GM18498 (cell line): ENCODE results near the gene COMP.

Experiments used
- ATAC-seq: cut with Tn5 transposase; IDR thresholded peaks from one replicate; pipeline ENCODE4 v1.9.1; 2021; ENCODE audit warnings: mild to moderate bottlenecking, moderate library complexity; ENCODE audit not compliant: unreplicated experiment

Gene COMP

DNA sequence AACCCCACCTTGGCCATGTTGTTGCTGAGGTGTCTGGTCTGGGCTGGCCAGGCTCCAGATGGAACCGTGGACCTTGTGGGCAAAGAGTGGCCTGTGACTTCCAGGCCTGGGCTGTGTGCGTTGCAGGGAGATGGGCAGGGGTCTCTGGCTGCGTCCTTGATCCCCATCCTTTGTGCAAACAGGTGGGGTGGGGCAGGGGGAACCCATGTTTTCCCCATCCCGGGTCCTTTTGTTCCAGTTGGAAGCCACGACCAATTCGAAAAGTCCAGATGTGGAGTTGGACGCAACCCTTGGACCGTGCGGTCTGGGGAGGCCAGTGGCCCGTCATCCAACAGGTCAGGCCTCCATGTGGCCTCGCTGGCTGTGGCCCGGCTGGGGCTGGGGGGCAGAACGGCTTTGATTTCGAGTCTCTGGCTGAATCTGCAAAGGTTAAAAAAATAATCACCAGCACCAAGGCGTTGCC, 13.1 kb upstream of the COMP start:
- ATAC-seq: no peak

DNA sequence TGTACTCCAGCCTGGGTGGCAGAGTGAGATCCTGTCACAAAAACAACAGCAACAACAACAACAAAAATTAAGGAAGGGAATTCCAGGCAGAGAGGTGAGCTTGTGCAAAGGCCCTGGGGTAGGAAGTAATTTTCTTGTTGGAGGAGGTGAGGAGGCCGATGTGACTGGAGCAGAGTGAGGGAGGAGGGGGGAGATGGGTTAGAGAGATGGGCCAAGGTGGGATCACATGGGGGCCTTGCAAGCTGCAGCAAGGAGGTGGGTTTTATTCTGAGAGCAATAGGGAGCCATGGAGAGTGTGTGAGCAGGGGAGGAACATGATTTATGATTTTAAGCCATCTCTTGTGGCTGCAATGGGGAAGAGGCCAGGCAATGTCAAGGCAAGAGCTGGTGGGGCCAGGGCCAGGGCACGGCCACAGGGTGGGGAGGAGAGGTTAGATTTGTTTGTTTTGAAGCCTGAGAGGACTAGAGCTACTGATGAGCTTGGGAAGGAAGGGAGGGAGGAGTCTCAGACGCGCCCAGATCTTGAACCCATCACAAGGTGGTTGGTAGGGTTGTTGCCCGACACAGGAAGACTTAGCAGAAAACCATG, 12.5 kb upstream of the COMP start:
- ATAC-seq: no peak

DNA sequence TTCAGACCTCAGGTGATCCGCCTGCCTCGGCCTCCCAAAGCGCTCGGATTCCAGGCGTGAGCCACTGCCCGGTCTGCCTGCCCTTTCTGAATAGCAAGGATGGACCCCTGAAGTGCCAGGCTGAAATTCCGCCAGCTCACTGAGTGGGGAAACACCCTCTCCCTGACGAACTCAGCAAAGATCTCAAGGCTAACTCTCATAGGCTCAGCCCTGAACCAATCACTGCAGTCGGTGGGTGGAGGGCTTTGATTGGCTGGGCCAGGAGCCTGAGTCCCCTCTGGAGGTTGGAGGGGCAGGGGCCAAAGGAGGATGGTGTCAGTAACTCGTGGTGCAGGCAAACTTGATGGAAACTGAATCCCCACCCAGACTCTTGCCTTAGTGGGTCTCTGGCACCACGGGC, 11.2 kb upstream of the COMP start:
- no peak for ATAC-seq

DNA sequence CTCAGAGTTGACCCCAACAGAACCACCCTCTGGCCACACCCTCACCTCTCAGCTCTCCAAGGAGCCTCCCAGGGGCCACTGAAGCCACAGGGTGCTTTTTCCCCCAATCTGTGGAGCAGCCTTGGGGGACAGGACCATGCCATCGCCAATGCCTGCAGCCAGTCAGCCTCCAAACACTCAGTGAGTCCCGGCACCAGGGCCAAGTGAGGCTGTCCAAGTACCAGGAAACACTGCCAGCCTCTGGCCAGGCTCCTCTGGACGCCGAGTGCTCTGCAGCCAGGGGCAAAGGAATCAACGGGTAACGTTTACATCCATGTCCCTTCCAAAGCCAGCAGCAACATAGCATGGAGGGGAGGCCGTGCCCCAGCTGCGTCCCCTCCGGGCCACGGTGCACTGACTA, 9.5 kb upstream of the COMP start:
- no peak for ATAC-seq

DNA sequence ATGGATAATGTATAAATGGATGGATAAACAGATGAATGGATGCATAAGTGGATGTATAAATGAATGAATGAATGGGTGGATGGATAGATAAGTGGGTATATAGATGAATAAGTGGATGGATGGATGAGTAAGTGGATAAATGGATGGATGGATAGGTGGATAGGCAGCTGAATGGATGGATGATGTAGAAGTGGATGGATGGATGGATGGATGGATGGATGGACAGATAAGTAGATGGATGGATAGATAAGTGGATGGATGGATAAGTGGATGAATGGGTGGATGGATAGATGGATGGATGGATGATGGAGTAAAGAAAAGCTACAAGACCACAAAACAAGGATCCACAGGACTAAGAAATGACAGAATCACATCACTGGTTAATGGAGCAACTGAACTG, 9.0 kb upstream of the COMP start:
- no peak for ATAC-seq

DNA sequence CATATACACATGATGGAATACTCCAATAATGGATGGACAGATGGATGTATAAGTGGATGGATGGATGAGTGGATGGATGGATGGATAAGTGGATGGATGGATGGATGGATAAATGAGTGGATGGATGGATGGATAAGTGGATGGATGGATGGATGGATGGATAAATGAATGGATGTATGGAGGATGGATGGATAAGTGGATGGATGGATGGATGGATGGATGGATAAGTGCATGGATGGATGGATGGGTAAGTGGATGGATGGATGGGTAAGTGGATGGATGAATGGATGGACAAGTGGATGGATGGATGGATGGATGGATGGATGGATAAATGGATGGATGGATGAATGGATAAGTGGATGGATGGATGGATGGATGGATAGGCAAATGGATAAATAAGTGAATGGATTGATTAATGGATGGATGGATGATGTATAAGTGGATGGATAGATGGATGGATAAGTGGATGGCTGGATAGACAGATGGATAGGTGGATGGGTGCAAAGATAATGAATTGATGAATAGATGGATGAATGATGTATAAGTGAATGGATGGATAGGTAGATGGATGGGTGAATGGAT, 8.4 kb upstream of the COMP start:
- ATAC-seq: no peak

DNA sequence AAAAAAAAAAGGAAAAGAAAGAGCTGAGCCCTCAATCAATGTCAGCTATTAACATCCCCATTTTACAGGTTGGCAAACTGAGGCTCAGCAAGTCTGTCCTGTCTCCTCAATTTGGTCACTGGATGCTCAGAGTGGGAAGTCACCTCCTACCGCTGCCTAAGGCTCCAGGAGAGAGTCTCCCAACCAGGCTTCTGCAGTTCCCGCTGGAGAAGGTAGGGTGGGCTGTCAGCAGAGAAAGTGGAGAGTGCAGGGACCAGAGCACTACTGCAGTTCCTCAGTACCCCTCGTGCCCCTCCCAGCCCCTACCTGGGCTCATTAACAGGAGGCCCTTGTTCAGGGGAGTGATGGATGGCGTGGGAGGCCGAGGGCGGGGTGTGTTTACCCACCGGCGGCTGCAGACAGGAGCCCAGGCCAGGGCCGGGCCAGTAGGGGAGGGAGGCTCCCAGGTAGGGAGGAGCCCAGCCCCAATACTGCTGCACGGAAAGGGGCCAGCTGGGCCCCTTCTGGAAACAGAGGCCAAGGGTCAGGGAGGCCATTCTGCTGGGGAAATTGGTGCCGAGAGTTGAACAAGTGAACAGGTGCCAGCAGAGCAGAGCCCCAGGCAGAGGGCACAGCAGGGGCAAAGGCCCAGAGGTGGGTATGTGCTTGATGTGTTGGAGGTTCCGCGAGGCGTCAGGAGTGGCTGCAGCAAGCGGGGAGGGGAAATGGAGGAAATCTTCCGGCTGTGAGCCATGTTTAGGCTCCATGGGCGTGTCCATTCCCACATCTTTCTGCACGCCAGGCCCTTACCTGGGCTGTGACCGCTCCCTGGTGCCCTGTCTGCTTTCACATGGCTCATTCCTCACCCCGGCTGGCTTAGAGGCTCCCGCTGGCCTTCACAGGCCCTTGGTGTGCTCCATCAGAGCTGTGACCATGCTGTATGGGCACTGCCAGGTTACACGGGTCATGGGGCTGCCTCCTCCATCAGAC, 7.6 kb upstream of the COMP start:
- no peak for ATAC-seq

DNA sequence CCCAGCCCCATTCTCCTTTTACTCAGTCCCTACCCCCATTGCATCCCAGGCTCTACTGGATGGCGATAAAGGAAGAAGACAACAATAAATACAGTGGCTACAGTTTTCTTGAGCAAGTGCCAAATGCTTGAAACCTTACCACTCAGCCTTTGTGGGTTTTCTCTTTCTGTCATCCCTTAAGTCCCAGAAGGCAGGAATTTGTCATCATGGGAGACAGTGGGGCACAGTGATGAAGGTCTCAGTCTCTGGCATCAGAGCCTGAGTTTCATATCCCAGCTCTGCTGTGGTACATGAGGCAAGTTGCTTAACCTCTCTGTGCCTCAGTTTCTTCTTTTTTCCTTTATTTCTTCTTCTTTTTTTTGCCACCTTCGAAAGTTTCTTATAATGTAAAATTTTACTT, 5.1 kb upstream of the COMP start:
- no peak for ATAC-seq

DNA sequence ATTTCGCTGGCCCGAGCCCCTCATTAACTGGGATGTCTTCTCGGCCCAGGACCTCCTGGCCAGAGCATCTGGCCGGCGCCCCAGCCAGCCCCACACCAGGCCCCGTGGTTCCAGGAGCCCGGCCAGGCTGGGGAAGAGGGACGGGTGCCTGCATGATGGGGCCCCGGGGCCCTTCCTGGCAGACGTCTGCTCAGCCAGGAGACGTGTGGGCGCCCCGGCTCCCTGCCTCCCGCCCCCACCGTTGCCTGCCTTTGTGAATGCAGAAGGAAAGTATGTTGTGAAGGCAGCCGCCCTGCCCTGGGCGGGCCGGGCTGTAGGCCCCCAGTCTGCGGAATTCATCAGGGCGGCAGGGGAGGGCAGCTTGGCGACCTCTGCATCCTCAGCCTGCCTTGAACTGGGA, 4.4 kb upstream of the COMP start:
- ATAC-seq: no peak

DNA sequence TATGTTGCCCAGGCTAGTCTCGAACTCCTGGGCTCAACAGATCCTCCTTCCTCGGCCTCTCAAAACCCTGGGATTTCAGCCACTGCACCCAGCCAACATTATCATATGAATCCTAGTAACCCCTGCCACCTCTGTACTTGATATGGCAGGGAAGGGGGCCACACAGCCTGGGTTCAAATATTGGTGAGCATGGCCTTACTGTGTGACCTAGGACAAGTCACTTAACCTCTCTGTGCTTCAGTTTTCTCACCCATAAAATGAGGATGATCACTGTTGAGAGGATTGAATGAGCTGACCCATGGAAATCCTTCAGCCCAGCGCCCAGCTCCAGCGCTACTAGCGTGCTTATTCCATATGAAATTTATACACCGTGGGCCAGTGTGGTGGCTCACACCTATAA, 3.6 kb upstream of the COMP start:
- no peak for ATAC-seq

DNA sequence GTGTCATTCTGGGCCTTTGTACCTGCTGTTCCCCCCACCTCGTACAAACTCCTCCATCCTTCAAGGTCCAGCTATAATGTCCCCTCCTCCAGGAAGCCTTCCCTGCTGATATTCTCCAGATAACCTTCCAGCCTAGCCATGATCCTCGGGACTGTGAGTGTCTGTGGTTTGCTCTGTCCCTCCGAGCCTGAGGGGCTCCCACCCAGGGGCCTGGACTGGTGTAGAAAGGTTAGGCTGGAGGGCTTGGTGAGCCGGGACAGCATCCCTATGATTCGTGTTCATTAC, 2.9 kb upstream of the COMP start:
- ATAC-seq: no peak

DNA sequence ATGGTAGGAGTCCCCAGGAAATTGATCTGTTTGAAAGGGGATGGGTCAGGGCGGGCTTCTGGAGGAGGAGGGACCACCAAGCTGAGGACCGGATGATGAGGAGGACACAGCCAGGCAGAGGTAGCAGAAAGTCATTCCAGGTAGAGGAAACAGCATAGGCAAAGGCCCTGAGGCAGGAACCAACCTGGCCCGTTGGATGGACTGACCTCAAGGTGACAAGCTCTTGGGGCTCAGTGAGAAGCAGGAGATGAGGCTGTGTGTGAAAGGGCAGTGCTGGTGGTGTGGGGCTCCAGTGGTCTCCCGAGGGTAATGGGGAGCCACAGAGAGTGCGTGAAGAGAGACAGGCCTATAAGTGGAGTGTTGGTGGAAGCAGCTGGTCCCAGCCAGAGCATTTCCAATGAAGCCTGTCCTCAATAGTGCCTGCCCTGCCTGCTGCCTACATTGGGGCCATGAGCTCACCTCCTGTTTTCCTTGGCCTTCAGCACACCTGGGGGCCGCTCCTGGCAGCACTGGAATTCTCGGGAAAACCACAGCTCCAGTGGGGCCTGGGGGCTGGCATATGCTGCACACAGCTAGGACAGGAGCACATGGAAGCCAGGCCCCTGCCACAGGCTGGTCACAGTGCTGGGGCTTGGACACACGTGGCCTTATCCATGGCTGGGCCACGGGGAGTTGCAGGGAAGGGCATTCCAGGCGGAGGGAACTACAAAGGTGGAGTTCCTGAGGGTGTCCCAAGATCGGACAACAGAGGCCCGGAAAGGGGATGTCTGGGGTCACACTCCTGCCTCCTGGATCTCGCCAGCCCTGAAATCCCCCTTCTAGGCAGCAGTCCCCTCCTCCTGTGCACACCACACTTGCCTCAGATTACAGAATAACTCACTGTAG, 2.3 kb upstream of the COMP start:
- no peak for ATAC-seq

DNA sequence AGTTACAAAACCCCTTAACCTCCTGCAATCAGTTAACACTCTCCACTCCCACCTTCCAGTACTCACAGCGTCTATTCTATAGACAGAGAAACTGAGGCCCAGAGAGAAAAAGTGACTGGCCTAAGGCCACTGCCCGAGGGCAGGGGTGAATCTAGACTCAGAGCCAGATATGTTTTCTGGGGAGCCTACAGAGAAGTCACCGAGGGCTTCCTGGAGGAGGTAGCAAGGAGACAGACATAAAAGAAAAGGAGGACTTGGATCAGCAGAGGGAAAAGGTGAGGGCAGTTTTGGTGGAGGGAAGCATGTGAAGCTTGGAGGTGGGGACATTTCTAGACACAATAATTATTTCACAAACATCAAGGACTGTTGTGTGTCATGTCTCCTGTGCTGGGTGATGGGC, 1.6 kb upstream of the COMP start:
- ATAC-seq: no peak

DNA sequence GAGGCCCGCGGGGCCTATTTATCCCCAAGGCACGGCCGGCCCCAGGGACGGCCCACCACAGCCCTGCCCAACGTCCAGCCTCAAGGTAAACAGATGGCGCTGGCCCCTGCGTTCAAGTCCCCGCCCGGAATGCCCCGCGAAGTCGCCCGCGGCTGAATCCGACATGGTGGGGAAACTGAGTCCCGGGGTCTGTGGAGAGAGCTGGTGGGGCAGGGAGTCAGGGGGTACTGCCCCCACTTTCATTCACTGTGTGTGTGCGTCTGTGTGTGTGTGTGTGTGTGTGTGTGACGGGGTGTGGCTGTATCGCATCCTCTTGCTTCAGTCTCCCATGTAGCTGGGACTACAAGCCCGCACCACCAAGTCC, 192 bp upstream of the COMP start:
- no peak for ATAC-seq

DNA sequence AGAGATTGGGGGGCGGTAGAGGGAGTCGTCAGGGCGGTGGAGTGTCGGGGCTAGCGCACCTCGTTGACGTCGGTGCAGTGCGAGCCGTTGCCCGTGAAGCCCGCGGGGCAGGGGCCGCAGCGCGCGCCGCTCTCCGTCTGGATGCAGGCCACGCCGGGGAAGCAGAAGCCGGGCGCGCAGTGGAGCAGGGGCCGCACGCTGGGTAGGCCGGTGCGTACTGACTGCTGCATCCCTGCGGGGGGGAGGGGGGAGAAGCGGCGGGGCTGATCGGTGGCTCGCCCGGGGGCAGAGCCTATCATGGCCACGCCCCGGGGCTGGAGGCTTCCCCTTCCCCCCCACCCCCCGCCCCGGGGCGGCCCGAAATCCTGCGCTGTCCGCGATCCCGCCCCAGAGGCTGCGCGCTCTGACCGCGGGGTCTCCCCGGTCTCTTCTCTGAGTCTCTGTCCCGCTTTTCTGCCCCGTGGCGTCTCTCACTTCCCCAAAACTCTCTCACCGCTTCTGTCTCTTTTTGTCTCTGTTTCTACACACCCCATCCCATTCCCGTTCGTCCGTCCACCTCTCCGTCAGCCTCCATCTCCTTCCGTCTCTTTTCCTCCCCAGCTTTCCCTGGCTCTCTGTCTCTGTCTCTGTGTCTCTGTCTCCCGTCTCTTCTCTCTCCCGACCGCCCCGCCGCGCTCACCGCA, 1.1 kb downstream of the COMP start:
- ATAC-seq: no peak

DNA sequence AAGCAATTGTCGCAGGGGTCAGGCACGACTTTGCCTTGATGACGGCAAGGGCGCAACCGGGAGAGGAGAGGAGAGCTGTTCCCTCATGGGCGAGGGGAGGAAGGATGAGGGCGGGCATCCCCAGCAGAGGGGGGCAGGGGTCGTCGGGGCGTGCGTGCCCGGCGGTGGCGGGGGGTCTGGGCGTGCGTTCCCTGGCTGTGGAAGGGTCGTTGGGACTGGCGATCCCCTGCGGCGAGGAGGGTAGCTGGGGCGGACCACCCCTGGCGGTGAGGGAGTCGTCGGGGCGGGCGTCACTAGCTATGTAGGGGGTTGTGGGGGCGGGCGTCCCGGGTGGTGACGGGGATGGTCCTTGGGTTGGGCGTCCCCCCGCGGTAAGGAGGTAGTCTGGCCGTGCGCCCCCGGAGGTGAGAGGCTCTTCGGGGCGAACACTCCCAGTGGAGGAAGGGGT, 1.7 kb downstream of the COMP start:
- ATAC-seq: no peak

DNA sequence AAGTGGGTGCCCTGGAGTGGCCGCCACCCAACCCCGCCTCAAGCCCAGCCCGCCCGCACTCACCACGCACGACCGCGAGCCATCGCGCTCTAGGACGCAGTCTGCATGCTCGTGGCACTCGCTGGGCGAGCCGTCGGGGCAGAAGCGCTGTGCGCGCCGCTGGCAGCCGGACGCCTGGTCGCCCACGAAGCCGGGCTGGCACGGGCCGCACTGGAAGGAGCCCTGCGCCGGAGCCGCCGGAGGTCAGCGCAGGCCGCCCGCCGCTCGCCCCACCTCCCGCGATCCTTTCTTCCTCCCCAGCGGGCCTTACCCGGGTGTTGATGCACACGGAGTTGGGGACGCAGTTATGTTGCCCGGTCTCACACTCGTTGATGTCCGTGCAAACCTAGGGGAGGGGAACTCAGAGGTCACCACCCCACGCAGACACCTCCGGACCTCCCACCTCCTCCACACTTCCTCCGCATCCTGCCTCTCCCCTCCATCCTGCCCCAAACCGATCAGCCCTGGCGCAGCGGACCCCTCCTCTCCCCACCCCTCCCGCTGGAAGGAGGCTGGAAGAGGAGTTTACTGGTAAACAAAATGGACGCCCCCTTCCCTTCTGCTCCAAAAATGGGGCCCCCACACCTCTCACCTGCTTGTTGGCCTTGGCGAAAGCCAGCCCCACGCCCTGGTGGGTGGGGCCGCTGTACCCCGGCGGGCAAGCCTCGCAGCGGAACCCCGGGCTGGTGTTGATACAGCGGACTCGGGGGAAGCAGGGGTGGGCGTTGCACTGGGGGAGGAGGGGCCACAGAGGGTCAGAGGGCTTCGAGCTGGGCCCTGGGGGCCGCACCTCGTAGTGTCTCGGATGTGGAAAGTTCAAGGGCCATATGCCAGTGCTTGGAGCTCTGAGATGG, 2.3 kb downstream of the COMP start:
- no peak for ATAC-seq

DNA sequence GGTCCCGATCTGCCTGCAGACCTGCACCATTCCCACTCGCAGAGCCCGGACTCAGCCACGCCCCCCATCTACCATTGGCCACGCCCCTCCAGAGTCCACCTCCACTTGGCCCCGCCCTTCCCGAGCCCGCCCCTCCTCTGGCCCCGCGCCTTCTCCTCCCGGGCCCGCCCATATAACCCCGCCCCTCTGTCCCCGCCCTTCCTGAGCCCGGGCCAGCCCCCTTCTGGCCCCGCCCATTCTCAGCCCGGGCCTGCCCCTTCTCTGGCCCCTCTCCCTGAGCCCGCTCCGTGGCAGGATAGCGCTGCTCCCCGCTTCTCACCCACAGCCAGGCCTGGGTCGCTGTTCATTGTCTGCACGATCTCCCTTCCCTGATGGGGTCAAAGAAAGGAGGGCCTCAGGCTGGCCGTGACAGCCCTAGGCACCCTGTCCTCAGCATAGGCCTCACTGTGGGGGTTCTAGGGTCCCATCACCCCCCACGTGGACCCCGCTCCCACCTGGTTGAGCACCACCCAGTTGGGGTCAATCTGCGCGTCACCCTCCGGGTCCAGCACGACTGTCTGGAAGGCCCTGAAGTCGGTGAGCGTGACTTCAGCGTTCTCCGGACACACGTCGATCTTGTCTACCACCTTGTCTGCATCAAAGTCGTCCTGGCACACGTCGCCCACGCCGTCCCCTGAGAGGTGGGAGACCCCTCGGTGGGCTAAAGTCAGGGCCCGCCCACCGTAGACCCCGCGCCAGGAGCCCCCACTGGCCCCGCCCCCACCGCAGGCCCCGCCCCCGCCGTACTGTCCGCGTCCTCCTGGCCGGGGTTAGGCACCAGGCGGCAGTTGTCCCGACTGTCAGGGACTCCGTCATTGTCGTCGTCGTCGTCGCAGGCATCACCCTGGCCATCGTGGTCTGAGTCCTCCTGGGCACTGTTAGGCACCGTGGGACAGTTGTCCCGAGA, 5.7 kb downstream of the COMP start:
- no peak for ATAC-seq

DNA sequence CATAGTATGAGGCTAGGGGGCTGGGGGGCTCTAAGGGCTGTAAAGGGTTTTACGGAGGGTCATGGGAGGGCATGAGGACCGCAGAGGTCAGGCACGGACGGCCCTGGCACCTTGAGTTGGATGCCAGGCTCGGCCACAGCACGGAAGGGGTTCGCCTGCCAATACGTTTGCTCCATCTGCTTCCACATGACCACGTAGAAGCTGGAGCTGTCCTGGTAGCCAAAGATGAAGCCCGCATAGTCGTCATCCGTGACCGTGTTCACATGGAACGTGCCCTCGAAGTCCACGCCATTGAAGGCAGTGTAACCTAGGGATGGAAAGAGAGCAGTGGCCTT, 6.4 kb downstream of the COMP start:
- ATAC-seq: no peak
